SU-DHL-6 (cell line): ENCODE data around the gene SP8.

Experiments
- H2AFZ ChIP-seq: fragments of 200-600 bp; sonication (generic); 2 replicates; pipeline ENCODE4 v1.6.1; 2014; ENCODE audit warnings: low read depth, mild to moderate bottlenecking, moderate library complexity, mixed read lengths, antibody characterized with exemption, low read length; ENCODE audit not compliant: severe bottlenecking
- H3F3A ChIP-seq: fragments of 200-600 bp; shearing (Covaris generic); 2 replicates; pipeline ENCODE4 v1.6.0; 2016; ENCODE audit warnings: antibody characterized with exemption, mild to moderate bottlenecking; ENCODE audit not compliant: insufficient read depth
- H3K27ac ChIP-seq: fragments of 200-600 bp; sonication (generic); 2 replicates; pipeline ENCODE4 v1.5.1; 2016; ENCODE audit warnings: low read depth, mild to moderate bottlenecking, low read length, moderate library complexity, mixed read lengths
- H3K27me3 ChIP-seq: fragments of 200-600 bp; sonication (generic), shearing (Covaris generic); 2 replicates; pipeline ENCODE4 v1.6.0; 2014; ENCODE audit warnings: mild to moderate bottlenecking, low read length
- H3K36me3 ChIP-seq: fragments of 200-600 bp; sonication (generic); 2 replicates; pipeline ENCODE4 v1.6.1; 2014; ENCODE audit warnings: mild to moderate bottlenecking, low read length, mixed read lengths
- H3K4me2 ChIP-seq: fragments of 300-600, 200-600 bp; shearing (Covaris generic), sonication (generic); 2 replicates; pipeline ENCODE4 v1.6.0; 2014; ENCODE audit warnings: low read length, low read depth, mild to moderate bottlenecking; ENCODE audit not compliant: poor library complexity, severe bottlenecking
- H3K4me3 ChIP-seq: fragments of 200-600 bp; sonication (generic); 2 replicates; pipeline ENCODE4 v1.5.1; 2014; ENCODE audit warnings: antibody characterized with exemption, low read length, mild to moderate bottlenecking, mixed read lengths; ENCODE audit not compliant: insufficient read depth, poor library complexity, severe bottlenecking
- H3K79me2 ChIP-seq: fragments of 200-600 bp; sonication (generic); 2 replicates; pipeline ENCODE4 v1.6.1; 2014; ENCODE audit warnings: mild to moderate bottlenecking, low read length, moderate library complexity; ENCODE audit not compliant: insufficient read depth
- H3K9ac ChIP-seq: fragments of 200-600 bp; sonication (generic); 2 replicates; pipeline ENCODE4 v1.7.0; 2014; ENCODE audit warnings: mild to moderate bottlenecking, low read length
- H3K9me2 ChIP-seq: fragments of 200-600 bp; sonication (generic); replicated peaks from 2 replicates; pipeline ENCODE4 v1.6.1; 2014; ENCODE audit warnings: low read length; ENCODE audit not compliant: insufficient read depth
- H3K9me3 ChIP-seq: fragments of 200-600 bp; sonication (generic); 2 replicates; pipeline ENCODE4 v1.6.1; 2014; ENCODE audit warnings: low read length, mixed read lengths; ENCODE audit not compliant: insufficient read depth
- H4K20me1 ChIP-seq: fragments of 200-600 bp; sonication (generic); 2 replicates; pipeline ENCODE4 v1.6.1; 2014; ENCODE audit warnings: low read depth, mild to moderate bottlenecking, antibody characterized with exemption, low read length, moderate library complexity, mixed read lengths
- CTCF ChIP-seq: fragments of 200-600 bp; sonication (generic); IDR thresholded peaks from one replicate; pipeline ENCODE4 v1.5.1; 2017; ENCODE audit warnings: antibody characterized with exemption, mild to moderate bottlenecking, low read length, moderate library complexity; ENCODE audit not compliant: insufficient read depth, poor library complexity, severe bottlenecking
- EZH2phosphoT487 ChIP-seq: fragments of 200-600 bp; sonication (generic), shearing (Covaris generic); conservative IDR thresholded peaks from 2 replicates; pipeline ENCODE4 v1.6.1; 2018; ENCODE audit warnings: mild to moderate bottlenecking, antibody characterized with exemption, low read length, moderate library complexity, mixed read lengths

Gene SP8

GRCh38 chr7:20831956-20832355, 45.3 kb upstream of the SP8 start:
- Histone ChIP-seq H3K27me3 (no peaks in the 10 kb centered on the region), H3K9me2 (no peaks in the 10 kb centered on the region), H3K9ac (no peak overlapping the region), H3K4me2 (no peak overlapping the region), H3K9me3 (no peaks in the 10 kb centered on the region), H3K36me3 (no peaks in the 10 kb centered on the region), H2AFZ (no peak overlapping the region), H3K27ac (no peak overlapping the region), H3F3A (no peaks in the 10 kb centered on the region), H4K20me1 (no peaks in the 10 kb centered on the region), H3K4me3 (no peak overlapping the region), H3K79me2 (no peaks in the 10 kb centered on the region)
- TF ChIP-seq EZH2phosphoT487 (no peak), CTCF (no peak)

- no peaks in the 10 kb centered on the region for H3K27me3 ChIP-seq
- H3K27ac ChIP-seq: no peak overlapping the region
- no peaks in the 10 kb centered on the region for H3K36me3 ChIP-seq
- no peak overlapping the region for H2AFZ ChIP-seq
- TF ChIP-seq CTCF (no peak), EZH2phosphoT487 (no peak)
- H3K4me2 ChIP-seq: no peak overlapping the region
- no peak overlapping the region for H3K4me3 ChIP-seq
- H3K9me2 ChIP-seq: no peaks in the 10 kb centered on the region
- H3K9ac ChIP-seq: no peak overlapping the region
- H3K9me3 ChIP-seq: no peaks in the 10 kb centered on the region
- no peaks in the 10 kb centered on the region for H3F3A ChIP-seq
- H3K79me2 ChIP-seq: no peaks in the 10 kb centered on the region
- H4K20me1 ChIP-seq: no peaks in the 10 kb centered on the region
Observed at GRCh38 chr7:20831451-20831850, 44.8 kb upstream of the SP8 start.

- Histone ChIP-seq H3K27me3 (no peaks in the 10 kb centered on the region), H2AFZ (no peak overlapping the region), H3K36me3 (no peaks in the 10 kb centered on the region), H3K4me2 (no peak overlapping the region), H3K9ac (no peak overlapping the region), H3K9me3 (no peaks in the 10 kb centered on the region), H3K9me2 (no peaks in the 10 kb centered on the region), H3K79me2 (no peaks in the 10 kb centered on the region), H3K4me3 (no peak overlapping the region), H3F3A (no peaks in the 10 kb centered on the region), H3K27ac (no peak overlapping the region), H4K20me1 (no peaks in the 10 kb centered on the region)
- TF ChIP-seq CTCF (no peak), EZH2phosphoT487 (no peak)
Observed at GRCh38 chr7:20828947-20829346, 42.3 kb upstream of the SP8 start.

- no peak for TF ChIP-seq EZH2phosphoT487
- TF ChIP-seq CTCF: no peak
- H2AFZ ChIP-seq: no peak overlapping the region
- no peaks in the 10 kb centered on the region for H3K79me2 ChIP-seq
- no peaks in the 10 kb centered on the region for H3K36me3 ChIP-seq
- no peak overlapping the region for H3K4me3 ChIP-seq
- H4K20me1 ChIP-seq: no peaks in the 10 kb centered on the region
- H3F3A ChIP-seq: no peaks in the 10 kb centered on the region
- no peaks in the 10 kb centered on the region for H3K27me3 ChIP-seq
- H3K9me3 ChIP-seq: no peaks in the 10 kb centered on the region
- no peaks in the 10 kb centered on the region for H3K9me2 ChIP-seq
- no peak overlapping the region for H3K9ac ChIP-seq
- no peak overlapping the region for H3K27ac ChIP-seq
- no peak overlapping the region for H3K4me2 ChIP-seq
Observed at GRCh38 chr7:20827172-20827571, 40.5 kb upstream of the SP8 start.
